SK-N-SH (cell line): ENCODE results near the gene STK32C. TPM values are rescaled to one million over a fixed set of nuclear protein-coding genes. Genes with fewer than 3 reads are reported as not detected.

Source experiments
- CTCF ChIA-PET: fragments of 300-600, 350-600 bp; formaldehyde crosslinking; extraction: SDS; loops from one replicate; lab custom pipeline; 2021; lab: Yijun Ruan, JAX
- POLR2A ChIA-PET: fragments of 350-600 bp; sonication (Branson Sonifier 250); formaldehyde crosslinking; extraction: SDS; loops from one replicate; lab custom pipeline; 2020; ENCODE audit warnings: antibody characterized with exemption, inconsistent platforms; lab: Yijun Ruan, JAX
- DNase-seq: peaks from one replicate; pipeline ENCODE4 v3.0.0; 2012
- H2AFZ ChIP-seq: fragments of 200-600 bp; sonication (generic); 2 replicates; pipeline ENCODE4 v1.8.1; 2016; ENCODE audit warnings: antibody characterized with exemption, mild to moderate bottlenecking, low read depth
- H3F3A ChIP-seq: fragments of 200-600 bp; sonication (generic); replicated peaks from 2 replicates; pipeline ENCODE3; 2016; ENCODE audit warnings: antibody characterized with exemption, mild to moderate bottlenecking; ENCODE audit not compliant: insufficient read depth
- H3K27ac ChIP-seq, 2 experiments: fragments of 200-500 bp in 1 of 2; fragments of 200-600 bp in 1 of 2; sonication (Bioruptor generic) in 1 of 2; sonication (generic), shearing (Covaris generic) in 1 of 2; 2 replicates each; pipeline versions ENCODE4 v1.5.1 to v1.6.1; 2014 to 2016; ENCODE audit warnings: low read depth in 2 of 2, inconsistent platforms in 1 of 2, low read length in 1 of 2, mild to moderate bottlenecking in 1 of 2, mixed read lengths in 1 of 2
- H3K27me3 ChIP-seq: fragments of 200-600 bp; sonication (generic), shearing (Covaris generic); 2 replicates; pipeline ENCODE4 v1.6.1; 2016; ENCODE audit warnings: mixed run types; ENCODE audit not compliant: insufficient read depth
- H3K36me3 ChIP-seq, 2 experiments: fragments of 200-500 bp in 1 of 2; fragments of 200-600 bp in 1 of 2; sonication (Bioruptor generic) in 1 of 2; sonication (generic) in 1 of 2; replicated peaks in 1 of 2; 2 replicates each; pipeline versions ENCODE3 to v1.5.1; 2014 to 2016; ENCODE audit warnings: low read length in 1 of 2, mild to moderate bottlenecking in 1 of 2; ENCODE audit not compliant: insufficient read depth in 2 of 2, control insufficient read depth in 1 of 2
- H3K4me1 ChIP-seq, 2 experiments: fragments of 200-500 bp in 1 of 2; fragments of 200-600 bp in 1 of 2; sonication (Bioruptor generic) in 1 of 2; sonication (generic), shearing (Covaris generic) in 1 of 2; 2 replicates each; pipeline versions ENCODE4 v1.5.1 to v1.6.1; 2014 to 2016; ENCODE audit warnings: low read depth in 1 of 2, low read length in 1 of 2, mixed run types in 1 of 2; ENCODE audit not compliant: insufficient read depth in 2 of 2, control insufficient read depth in 1 of 2
- H3K4me2 ChIP-seq: fragments of 200-600 bp; sonication (generic), shearing (Covaris generic); 2 replicates; pipeline ENCODE4 v1.6.1; 2017; ENCODE audit warnings: mixed run types
- H3K4me3 ChIP-seq, 2 experiments: fragments of 200-500 bp in 1 of 2; fragments of 200-600 bp in 1 of 2; sonication (Bioruptor generic) in 1 of 2; sonication (generic), shearing (Covaris generic) in 1 of 2; 2 replicates each; pipeline versions ENCODE4 v1.5.1 to v1.8.1; 2014 to 2016; ENCODE audit warnings: low read depth in 2 of 2, inconsistent platforms in 1 of 2, low read length in 1 of 2, mild to moderate bottlenecking in 1 of 2, mixed read lengths in 1 of 2, moderate library complexity in 1 of 2
- H3K79me2 ChIP-seq: fragments of 200-600 bp; sonication (generic); 2 replicates; pipeline ENCODE4 v1.8.1; 2017; ENCODE audit warnings: mild to moderate bottlenecking; ENCODE audit not compliant: insufficient read depth
- H3K9ac ChIP-seq: fragments of 200-600 bp; sonication (generic); 2 replicates; pipeline ENCODE4 v1.6.1; 2017; ENCODE audit warnings: mixed run types
- H3K9me2 ChIP-seq: fragments of 200-600 bp; sonication (generic); 2 replicates; pipeline ENCODE4 v1.6.1; 2017; ENCODE audit warnings: mixed run types
- H3K9me3 ChIP-seq: fragments of 200-600 bp; sonication (generic); 2 replicates; pipeline ENCODE4 v1.6.1; 2017; ENCODE audit warnings: mixed run types, mild to moderate bottlenecking, moderate library complexity
- H4K20me1 ChIP-seq: fragments of 200-600 bp; sonication (generic); 2 replicates; pipeline ENCODE4 v1.6.1; 2017; ENCODE audit warnings: mild to moderate bottlenecking, mixed run types; ENCODE audit not compliant: insufficient read depth
- CHD2 ChIP-seq: fragments of 150-350 bp; IDR thresholded peaks from 2 replicates; pipeline ENCODE4 v1.6.1; 2018; ENCODE audit warnings: low read length; ENCODE audit not compliant: partially characterized antibody
- ELF1 ChIP-seq: IDR thresholded peaks from 2 replicates; pipeline ENCODE4 v1.4.0; 2012
- EP300 ChIP-seq, 2 experiments: IDR thresholded peaks; 2 replicates each; pipeline versions ENCODE4 v1.4.0 to v1.6.1; 2012; ENCODE audit warnings: borderline replicate concordance in 1 of 2, low read depth in 1 of 2, low read length in 1 of 2
- FOXJ3 ChIP-seq: sonication (generic); formaldehyde crosslinking; IDR thresholded peaks from 2 replicates; pipeline ENCODE4 v1.5.1; 2020; ENCODE audit warnings: mild to moderate bottlenecking, missing genetic modification reagents
- GABPA ChIP-seq: IDR thresholded peaks from 2 replicates; pipeline ENCODE4 v1.4.0; 2012; ENCODE audit warnings: low read depth, mild to moderate bottlenecking
- GATA2 ChIP-seq: sonication (generic); formaldehyde crosslinking; IDR thresholded peaks from 2 replicates; pipeline ENCODE4 v1.5.0; 2020; ENCODE audit warnings: mild to moderate bottlenecking, missing genetic modification reagents
- MEF2A ChIP-seq: IDR thresholded peaks from 2 replicates; pipeline ENCODE4 v1.4.0; 2012; ENCODE audit warnings: low read depth, borderline replicate concordance
- NFIC ChIP-seq: IDR thresholded peaks from 2 replicates; pipeline ENCODE4 v1.4.0; 2012; ENCODE audit warnings: borderline replicate concordance
- RAD21 ChIP-seq: IDR thresholded peaks from 2 replicates; pipeline ENCODE4 v1.6.1; 2012; ENCODE audit warnings: mild to moderate bottlenecking, low read length
- RCOR1 ChIP-seq: fragments of 150-350 bp; IDR thresholded peaks from 2 replicates; pipeline ENCODE4 v1.6.1; 2017; ENCODE audit warnings: antibody characterized with exemption, low read length
- RXRA ChIP-seq: IDR thresholded peaks from 2 replicates; pipeline ENCODE4 v1.4.0; 2012; ENCODE audit warnings: low read depth, mild to moderate bottlenecking, borderline replicate concordance
- SIN3A ChIP-seq: IDR thresholded peaks from 2 replicates; pipeline ENCODE4 v1.6.1; 2012; ENCODE audit warnings: low read depth, mild to moderate bottlenecking, low read length, moderate library complexity, borderline replicate concordance
- SMC3 ChIP-seq: IDR thresholded peaks from 2 replicates; pipeline ENCODE4 v1.6.1; 2012; ENCODE audit warnings: low read depth, low read length, improper control_type of control experiment
- TCF12 ChIP-seq: IDR thresholded peaks from 2 replicates; pipeline ENCODE4 v1.4.0; 2012
- WGBS: methylation state at CpG from one replicate; pipeline ENCODE4 v1.1.6; 2017; ENCODE audit warnings: low lambda C conversion rate; 5-methylcytosine and 5-hydroxymethylcytosine counted together
- polyA plus RNA-seq, 3 experiments: library from polyadenylated mRNA; depleted of rRNA; stranded (reverse); fragments of >200 nt; gene quantifications; 2 replicates each; pipeline ENCODE4 v1.2.3, GENCODE V29; 2012
- TF ChIP-seq, protein P1 (sequence below): IDR thresholded peaks from 2 replicates; pipeline ENCODE4; 2012
- TF ChIP-seq, protein P2 (sequence below): fragments of 200-600 bp; sonication (generic); IDR thresholded peaks from 2 replicates; pipeline ENCODE4 v1.6.1; 2017; ENCODE audit warnings: antibody characterized with exemption, mild to moderate bottlenecking, moderate library complexity
- TF ChIP-seq, protein P3 (sequence below): IDR thresholded peaks from 2 replicates; pipeline ENCODE4 v1.4.0; 2012; ENCODE audit warnings: low read depth, borderline replicate concordance
- TF ChIP-seq, protein P4 (sequence below): IDR thresholded peaks from 2 replicates; pipeline ENCODE4 v1.4.0; 2012; ENCODE audit warnings: low read depth, borderline replicate concordance

The STK32C gene
- polyA plus RNA-seq, 1 of the 3 experiments (the other 2 are of a cell fraction), result 27.8 TPM

DNA sequence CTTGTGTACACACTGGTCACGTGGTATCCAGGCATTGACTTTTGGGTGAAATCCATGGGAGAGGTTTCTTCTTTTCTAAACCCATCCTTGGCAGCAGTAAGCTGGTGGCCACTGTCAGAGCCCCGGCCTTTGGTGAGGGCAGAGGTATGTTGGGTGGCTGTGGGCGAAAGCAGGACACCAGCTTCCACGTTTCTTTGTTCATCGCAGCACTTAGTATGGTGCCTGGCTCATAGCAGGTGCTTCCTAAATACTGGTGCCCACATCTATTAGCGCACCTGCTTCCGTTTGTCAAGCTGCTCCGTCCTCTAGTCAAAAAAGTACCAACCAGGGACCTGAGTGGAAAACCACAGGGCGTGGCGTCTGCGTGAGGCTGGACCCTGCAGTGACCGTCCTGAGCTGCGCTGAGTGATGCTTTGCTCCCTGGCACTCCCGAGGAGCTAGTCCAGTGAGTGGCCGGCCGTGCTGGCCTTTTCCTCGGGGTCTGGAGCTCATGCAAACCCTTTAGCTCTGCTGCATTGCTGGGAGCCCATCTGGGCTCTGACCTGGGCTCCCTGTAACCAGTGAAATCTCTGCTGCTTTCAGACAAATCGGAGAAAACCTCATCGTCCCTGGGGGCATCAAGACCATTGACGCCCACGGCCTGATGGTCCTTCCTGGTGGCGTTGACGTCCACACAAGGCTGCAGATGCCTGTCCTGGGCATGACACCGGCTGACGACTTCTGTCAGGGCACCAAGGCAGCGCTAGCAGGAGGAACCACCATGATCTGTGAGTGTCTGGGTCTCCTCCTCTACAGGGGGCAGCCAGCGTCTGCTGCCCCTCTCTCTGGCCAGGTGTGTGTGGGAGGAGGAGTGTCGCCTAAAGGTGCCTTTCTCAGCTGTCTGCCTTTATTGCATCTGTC, 115.4 kb downstream of the STK32C start:
- DNase-seq, result no peak
- TF ChIP-seq TCF12 (no peak), SIN3A (no peak), ELF1 (no peak), FOXJ3 (no peak), RCOR1 (no peak), SMC3 (no peak), EP300 (IDR thresholded peaks at IDR 0.05; ENCODE audit: borderline replicate concordance in 1 of 2, low read depth in 1 of 2, low read length in 1 of 2) (no peak), RAD21 (no peak), CHD2 (no peak), RXRA (no peak), MEF2A (no peak), NFIC (no peak)
- TF ChIP-seq, protein P1, sequence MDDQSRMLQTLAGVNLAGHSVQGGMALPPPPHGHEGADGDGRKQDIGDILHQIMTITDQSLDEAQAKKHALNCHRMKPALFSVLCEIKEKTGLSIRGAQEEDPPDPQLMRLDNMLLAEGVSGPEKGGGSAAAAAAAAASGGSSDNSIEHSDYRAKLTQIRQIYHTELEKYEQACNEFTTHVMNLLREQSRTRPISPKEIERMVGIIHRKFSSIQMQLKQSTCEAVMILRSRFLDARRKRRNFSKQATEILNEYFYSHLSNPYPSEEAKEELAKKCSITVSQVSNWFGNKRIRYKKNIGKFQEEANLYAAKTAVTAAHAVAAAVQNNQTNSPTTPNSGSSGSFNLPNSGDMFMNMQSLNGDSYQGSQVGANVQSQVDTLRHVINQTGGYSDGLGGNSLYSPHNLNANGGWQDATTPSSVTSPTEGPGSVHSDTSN, result no peak
- no peak overlapping the region for H3K4me3 ChIP-seq
- POLR2A ChIA-PET, result no interaction called here
- H3K9me3 ChIP-seq, result no peaks in the 10 kb centered on the region
- H3K36me3 ChIP-seq, result peaks cover 0 to 40% of the 10 kb centered on the region in 2 experiments
- H3K4me2 ChIP-seq, result no peak overlapping the region
- 90% methylated on average over 17 of the region's 28 CpGs for whole genome bisulfite sequencing
- H2AFZ ChIP-seq, result no peak overlapping the region
- no peak overlapping the region; a peak in 1 of 4 replicates for H3K27ac ChIP-seq
- peaks cover 51% of the 10 kb centered on the region for H4K20me1 ChIP-seq
- no peak overlapping the region for H3K9ac ChIP-seq
- H3K9me2 ChIP-seq, result no peaks in the 10 kb centered on the region
- H3F3A ChIP-seq, result peaks cover 8% of the 10 kb centered on the region
- H3K27me3 ChIP-seq, result no peaks in the 10 kb centered on the region
- CTCF ChIA-PET, result no interaction called here
- peaks cover 0 to 26% of the 10 kb centered on the region in 2 experiments; a peak in 1 of 4 replicates for H3K4me1 ChIP-seq
- peaks cover 16% of the 10 kb centered on the region; the same call in 1 of the 2 replicates for H3K79me2 ChIP-seq

DNA sequence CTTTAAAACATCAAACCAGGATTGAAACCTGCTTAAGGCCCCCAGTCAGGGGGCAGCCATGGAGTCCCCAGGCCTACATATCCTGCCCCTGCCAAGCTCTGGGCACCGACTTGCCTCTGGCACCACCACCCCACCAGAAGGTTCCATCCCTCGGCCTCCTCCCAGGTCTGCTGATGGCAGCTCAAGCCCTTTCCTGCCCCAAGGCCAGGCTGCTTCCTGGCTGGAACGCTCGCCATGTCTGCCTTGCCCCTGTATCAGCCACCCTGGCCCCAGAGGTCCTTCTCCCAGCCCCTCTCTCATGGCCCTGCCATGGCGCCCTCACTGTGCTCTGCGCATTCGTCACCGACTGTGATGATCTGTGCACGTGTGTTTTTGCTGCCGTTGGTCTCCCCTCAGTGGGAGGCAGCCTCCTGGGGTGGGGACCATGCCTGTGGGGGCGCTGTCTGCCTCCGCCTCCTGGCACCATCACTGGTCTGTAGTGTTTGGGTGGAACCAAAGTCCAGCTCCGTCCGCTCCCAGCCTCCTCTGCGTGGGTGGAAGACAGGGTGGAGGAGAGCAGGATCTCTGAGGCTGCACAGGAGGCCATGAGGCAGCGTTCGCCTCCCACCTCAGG, 117.8 kb downstream of the STK32C start:
- Histone ChIP-seq H3K4me2 (no peak overlapping the region), H3K4me1 (peaks cover 0 to 26% of the 10 kb centered on the region in 2 experiments; a peak in 1 of 4 replicates), H3K4me3 (no peak overlapping the region), H3K27me3 (no peaks in the 10 kb centered on the region), H3K36me3 (peaks cover 0 to 32% of the 10 kb centered on the region in 2 experiments), H3K79me2 (peaks cover 16% of the 10 kb centered on the region; the same call in 1 of the 2 replicates), H3K9me3 (no peaks in the 10 kb centered on the region), H3K9me2 (no peaks in the 10 kb centered on the region), H4K20me1 (peaks cover 51% of the 10 kb centered on the region), H2AFZ (no peak overlapping the region), H3K27ac (no peak overlapping the region; a peak in 1 of 4 replicates), H3F3A (peaks cover 8% of the 10 kb centered on the region), H3K9ac (no peak overlapping the region)
- TF ChIP-seq, protein P2, sequence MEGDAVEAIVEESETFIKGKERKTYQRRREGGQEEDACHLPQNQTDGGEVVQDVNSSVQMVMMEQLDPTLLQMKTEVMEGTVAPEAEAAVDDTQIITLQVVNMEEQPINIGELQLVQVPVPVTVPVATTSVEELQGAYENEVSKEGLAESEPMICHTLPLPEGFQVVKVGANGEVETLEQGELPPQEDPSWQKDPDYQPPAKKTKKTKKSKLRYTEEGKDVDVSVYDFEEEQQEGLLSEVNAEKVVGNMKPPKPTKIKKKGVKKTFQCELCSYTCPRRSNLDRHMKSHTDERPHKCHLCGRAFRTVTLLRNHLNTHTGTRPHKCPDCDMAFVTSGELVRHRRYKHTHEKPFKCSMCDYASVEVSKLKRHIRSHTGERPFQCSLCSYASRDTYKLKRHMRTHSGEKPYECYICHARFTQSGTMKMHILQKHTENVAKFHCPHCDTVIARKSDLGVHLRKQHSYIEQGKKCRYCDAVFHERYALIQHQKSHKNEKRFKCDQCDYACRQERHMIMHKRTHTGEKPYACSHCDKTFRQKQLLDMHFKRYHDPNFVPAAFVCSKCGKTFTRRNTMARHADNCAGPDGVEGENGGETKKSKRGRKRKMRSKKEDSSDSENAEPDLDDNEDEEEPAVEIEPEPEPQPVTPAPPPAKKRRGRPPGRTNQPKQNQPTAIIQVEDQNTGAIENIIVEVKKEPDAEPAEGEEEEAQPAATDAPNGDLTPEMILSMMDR, result no peak
- TF ChIP-seq GABPA, result no peak
- no peak for TF ChIP-seq RXRA
- no peak for TF ChIP-seq GATA2
- no peak for TF ChIP-seq MEF2A
- no peak for TF ChIP-seq CHD2
- TF ChIP-seq, protein P3, sequence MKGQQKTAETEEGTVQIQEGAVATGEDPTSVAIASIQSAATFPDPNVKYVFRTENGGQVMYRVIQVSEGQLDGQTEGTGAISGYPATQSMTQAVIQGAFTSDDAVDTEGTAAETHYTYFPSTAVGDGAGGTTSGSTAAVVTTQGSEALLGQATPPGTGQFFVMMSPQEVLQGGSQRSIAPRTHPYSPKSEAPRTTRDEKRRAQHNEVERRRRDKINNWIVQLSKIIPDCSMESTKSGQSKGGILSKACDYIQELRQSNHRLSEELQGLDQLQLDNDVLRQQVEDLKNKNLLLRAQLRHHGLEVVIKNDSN, result no peak
- TF ChIP-seq, protein P4, sequence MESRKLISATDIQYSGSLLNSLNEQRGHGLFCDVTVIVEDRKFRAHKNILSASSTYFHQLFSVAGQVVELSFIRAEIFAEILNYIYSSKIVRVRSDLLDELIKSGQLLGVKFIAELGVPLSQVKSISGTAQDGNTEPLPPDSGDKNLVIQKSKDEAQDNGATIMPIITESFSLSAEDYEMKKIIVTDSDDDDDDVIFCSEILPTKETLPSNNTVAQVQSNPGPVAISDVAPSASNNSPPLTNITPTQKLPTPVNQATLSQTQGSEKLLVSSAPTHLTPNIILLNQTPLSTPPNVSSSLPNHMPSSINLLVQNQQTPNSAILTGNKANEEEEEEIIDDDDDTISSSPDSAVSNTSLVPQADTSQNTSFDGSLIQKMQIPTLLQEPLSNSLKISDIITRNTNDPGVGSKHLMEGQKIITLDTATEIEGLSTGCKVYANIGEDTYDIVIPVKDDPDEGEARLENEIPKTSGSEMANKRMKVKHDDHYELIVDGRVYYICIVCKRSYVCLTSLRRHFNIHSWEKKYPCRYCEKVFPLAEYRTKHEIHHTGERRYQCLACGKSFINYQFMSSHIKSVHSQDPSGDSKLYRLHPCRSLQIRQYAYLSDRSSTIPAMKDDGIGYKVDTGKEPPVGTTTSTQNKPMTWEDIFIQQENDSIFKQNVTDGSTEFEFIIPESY, result no peak
- TF ChIP-seq TCF12, result no peak
- DNase-seq, result no peak
- ChIA-PET CTCF (no interaction called here), POLR2A (interaction anchor here (0.7 kb wide), 1 partner anchor 116 kb away, joined by 3 read pairs; no protein-coding TSS in a partner anchor)
- WGBS, result 90% methylated on average over 15 of the region's 17 CpGs
